MCF 10A (cell line): Measurements from ENCODE around the gene IL32. TPM values are rescaled to one million over a fixed set of nuclear protein-coding genes. Genes with fewer than 3 reads are reported as not detected.
"Not testable (repeated sequence)": the region's sequence is repeated elsewhere in the genome, so short reads cannot be mapped to it uniquely, and the experiment has no call there.

ENCODE experiments used
- BruUV-seq: library from RNA; stranded (reverse); fragments of 400-500 nt; replicated peaks from 2 replicates; lab custom pipeline; 2021; lab: Mats Ljungman, UMichigan
- CTCF ChIA-PET: fragments of 300-600 bp; sonication (Branson Sonifier 250); formaldehyde crosslinking; extraction: SDS; loops from one replicate; lab custom pipeline; 2021; ENCODE audit warnings: antibody characterized with exemption, inconsistent platforms; lab: Yijun Ruan, JAX
- POLR2A ChIA-PET: fragments of 300-600, 350-650 bp; sonication (Branson Sonifier 250); formaldehyde crosslinking; extraction: SDS; loops from one replicate; lab custom pipeline; 2020; ENCODE audit warnings: antibody characterized with exemption, inconsistent platforms; lab: Yijun Ruan, JAX
- DNase-seq: peaks from one replicate; pipeline ENCODE4 v3.0.0-alpha.2; 2018; ENCODE audit not compliant: unreplicated experiment
- H3K27ac Mint-ChIP-seq: one replicate; pipeline ENCODE4 v1.8.0; 2022; ENCODE audit warnings: mild to moderate bottlenecking, low read depth, mixed read lengths; ENCODE audit not compliant: unreplicated experiment
- H3K27me3 Mint-ChIP-seq: one replicate; pipeline ENCODE4 v1.8.0; 2022; ENCODE audit warnings: mixed read lengths; ENCODE audit not compliant: insufficient read depth, unreplicated experiment
- H3K36me3 Mint-ChIP-seq: one replicate; pipeline ENCODE4 v1.8.0; 2022; ENCODE audit warnings: mild to moderate bottlenecking, moderate library complexity, mixed read lengths; ENCODE audit not compliant: insufficient read depth, unreplicated experiment
- H3K4me1 Mint-ChIP-seq: one replicate; pipeline ENCODE4 v1.8.0; 2022; ENCODE audit warnings: mixed read lengths; ENCODE audit not compliant: insufficient read depth, unreplicated experiment
- H3K4me3 Mint-ChIP-seq: one replicate; pipeline ENCODE4 v1.8.0; 2022; ENCODE audit warnings: mild to moderate bottlenecking, moderate library complexity, mixed read lengths; ENCODE audit not compliant: unreplicated experiment
- H3K9me3 Mint-ChIP-seq: one replicate; pipeline ENCODE4 v1.8.0; 2022; ENCODE audit warnings: mixed read lengths; ENCODE audit not compliant: unreplicated experiment
- intact Hi-C: fragments of 100-400 bp; cut with micrococcal nuclease; formaldehyde crosslinking; loops from 2 replicates; pipeline ENCODE4 v1.14.1; 2022
- total RNA-seq: library from RNA; stranded (reverse); gene quantifications from 2 replicates; pipeline ENCODE4 v1.2.3, GENCODE V29; 2022
- TF ChIP-seq, protein P1 (sequence below): fragments of 200-600 bp; IDR thresholded peaks from one replicate; pipeline ENCODE4 v1.8.0; 2022; ENCODE audit warnings: antibody characterized with exemption, mild to moderate bottlenecking; ENCODE audit not compliant: unreplicated experiment

The IL32 gene
- total RNA-seq, 1 experiment from 2014 or later: 29.8 TPM

DNA sequence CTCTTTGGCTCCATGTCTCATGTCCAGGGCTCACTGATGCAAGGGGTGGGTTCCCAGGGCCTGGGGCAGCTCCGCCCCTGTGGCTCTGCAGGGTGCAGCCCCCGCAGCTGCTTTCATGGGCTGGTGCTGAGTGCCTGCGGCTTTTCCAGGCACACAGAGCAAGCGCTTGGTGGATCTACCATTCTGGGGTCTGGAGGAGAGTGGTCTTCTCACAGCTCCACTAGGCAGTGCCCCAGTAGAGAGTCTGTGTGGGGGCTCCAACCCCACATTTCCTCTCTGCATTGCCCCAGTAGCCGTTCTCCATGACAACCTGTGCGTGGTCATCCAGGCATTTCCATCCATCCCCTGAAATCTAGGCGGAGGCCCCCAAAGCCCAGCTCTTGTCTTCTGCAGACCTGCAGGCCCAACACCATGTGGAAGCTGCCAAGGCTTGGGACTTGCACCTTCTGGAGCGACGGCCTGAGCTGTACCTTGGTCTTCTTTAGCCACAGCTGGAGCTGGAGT lies 5.2 kb downstream of the IL32 start:
- Mint-ChIP-seq H3K9me3 (no peaks in the 10 kb centered on the region), H3K4me1 (peaks cover 5% of the 10 kb centered on the region), H3K4me3 (no peak overlapping the region), H3K36me3 (no peaks in the 10 kb centered on the region), H3K27ac (no peak overlapping the region), H3K27me3 (peaks cover 20% of the 10 kb centered on the region)
- ChIA-PET POLR2A (no interaction called here), CTCF (no interaction called here)
- DNase-seq: no peak
- intact Hi-C loops: no loop called here
- BruUV-seq: no TSS peak
- TF ChIP-seq, protein P1, sequence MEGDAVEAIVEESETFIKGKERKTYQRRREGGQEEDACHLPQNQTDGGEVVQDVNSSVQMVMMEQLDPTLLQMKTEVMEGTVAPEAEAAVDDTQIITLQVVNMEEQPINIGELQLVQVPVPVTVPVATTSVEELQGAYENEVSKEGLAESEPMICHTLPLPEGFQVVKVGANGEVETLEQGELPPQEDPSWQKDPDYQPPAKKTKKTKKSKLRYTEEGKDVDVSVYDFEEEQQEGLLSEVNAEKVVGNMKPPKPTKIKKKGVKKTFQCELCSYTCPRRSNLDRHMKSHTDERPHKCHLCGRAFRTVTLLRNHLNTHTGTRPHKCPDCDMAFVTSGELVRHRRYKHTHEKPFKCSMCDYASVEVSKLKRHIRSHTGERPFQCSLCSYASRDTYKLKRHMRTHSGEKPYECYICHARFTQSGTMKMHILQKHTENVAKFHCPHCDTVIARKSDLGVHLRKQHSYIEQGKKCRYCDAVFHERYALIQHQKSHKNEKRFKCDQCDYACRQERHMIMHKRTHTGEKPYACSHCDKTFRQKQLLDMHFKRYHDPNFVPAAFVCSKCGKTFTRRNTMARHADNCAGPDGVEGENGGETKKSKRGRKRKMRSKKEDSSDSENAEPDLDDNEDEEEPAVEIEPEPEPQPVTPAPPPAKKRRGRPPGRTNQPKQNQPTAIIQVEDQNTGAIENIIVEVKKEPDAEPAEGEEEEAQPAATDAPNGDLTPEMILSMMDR: no peak

DNA sequence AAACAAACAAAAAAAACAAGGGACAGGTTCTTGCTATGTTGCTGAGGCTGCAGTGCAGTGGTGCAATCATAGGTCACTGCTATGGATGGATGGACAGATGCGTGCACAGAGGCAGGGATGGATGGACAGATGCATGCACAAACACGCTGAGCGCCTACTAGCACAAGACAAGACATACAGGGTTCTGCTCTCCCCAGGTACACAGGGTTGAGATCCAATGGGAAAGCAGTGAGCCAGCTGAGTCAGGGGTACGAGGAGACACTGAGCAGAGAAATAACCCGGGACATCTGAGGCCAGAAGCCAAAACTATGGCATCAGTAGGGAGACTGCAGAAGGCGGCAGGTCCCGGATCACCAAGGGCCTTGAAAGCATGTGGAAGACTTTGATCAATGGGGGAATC lies 6.2 kb downstream of the IL32 start:
- Mint-ChIP-seq H3K4me3 (no peak overlapping the region), H3K4me1 (no peaks in the 10 kb centered on the region), H3K36me3 (no peaks in the 10 kb centered on the region), H3K27me3 (peaks cover 20% of the 10 kb centered on the region), H3K27ac (no peak overlapping the region), H3K9me3 (no peaks in the 10 kb centered on the region)
- no TSS peak for BruUV-seq
- intact Hi-C loops: no loop called here
- TF ChIP-seq, protein P1: no peak
- ChIA-PET CTCF (interaction anchor here (0.6 kb wide), 1 partner anchor 94 kb away, joined by 3 read pairs; no protein-coding TSS in a partner anchor), POLR2A (no interaction called here)
- no peak for DNase-seq

DNA sequence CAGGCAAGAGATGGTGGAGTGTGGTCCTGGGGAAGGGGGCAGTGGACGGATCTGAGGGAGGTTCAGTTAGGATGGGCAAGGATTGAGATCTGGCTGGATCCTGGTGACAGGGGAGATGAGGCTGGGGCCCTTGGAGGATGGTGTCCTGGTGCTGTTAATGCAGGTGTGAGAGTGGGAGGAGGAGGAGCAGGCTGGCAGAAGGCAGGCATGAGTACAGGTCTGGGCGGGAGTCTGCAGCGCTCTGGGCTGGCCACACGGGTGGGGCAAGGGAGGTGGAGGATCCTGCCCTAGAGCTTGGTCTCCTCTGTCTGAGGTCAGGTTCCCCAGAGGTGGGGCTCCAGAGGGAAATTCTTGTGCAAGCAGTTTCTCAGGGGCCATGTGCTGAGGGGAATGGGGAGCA lies 6.7 kb downstream of the IL32 start:
- H3K36me3 Mint-ChIP-seq, H3K9me3 Mint-ChIP-seq, DNase-seq, H3K27ac Mint-ChIP-seq, H3K4me3 Mint-ChIP-seq, CTCF ChIA-PET, H3K4me1 Mint-ChIP-seq, BruUV-seq, POLR2A ChIA-PET, intact Hi-C loops: not testable (repeated sequence)
- peaks cover 20% of the 10 kb centered on the region for H3K27me3 Mint-ChIP-seq

GRCh38 chr16:3072576-3073263 lies 7.3 kb downstream of the IL32 start:
- H3K36me3 Mint-ChIP-seq, intact Hi-C loops, POLR2A ChIA-PET, DNase-seq, H3K27ac Mint-ChIP-seq, H3K4me3 Mint-ChIP-seq, H3K4me1 Mint-ChIP-seq, CTCF ChIA-PET, BruUV-seq, H3K9me3 Mint-ChIP-seq: not testable (repeated sequence)
- peaks cover 20% of the 10 kb centered on the region for H3K27me3 Mint-ChIP-seq

- CTCF ChIA-PET: no interaction called here
- TF ChIP-seq, protein P1: no peak
- POLR2A ChIA-PET: no interaction called here
- intact Hi-C loops: no loop called here
- Mint-ChIP-seq H3K27ac (no peak overlapping the region), H3K36me3 (no peaks in the 10 kb centered on the region), H3K4me3 (no peak overlapping the region), H3K9me3 (no peaks in the 10 kb centered on the region), H3K4me1 (no peaks in the 10 kb centered on the region), H3K27me3 (peaks cover 27% of the 10 kb centered on the region)
- DNase-seq: no peak
- BruUV-seq: no TSS peak
These were observed 8.0 kb downstream of the IL32 start for GRCh38 chr16:3073448-3073847.
